T-helper 1 cell treated with Interleukin-12 subunit alpha and Interleukin-12 subunit beta and Interleukin-4 antibody, amounts not matched to agents 30 ng/mL and 1 ng/mL, for 36 hours (primary cell): ENCODE data around the gene TPGS1. TPM values are rescaled to one million over a fixed set of nuclear protein-coding genes. Genes with fewer than 3 reads are reported as not detected.

Experiments
- intact Hi-C: fragments of 100-400 bp; cut with micrococcal nuclease; formaldehyde crosslinking; loops from one replicate; pipeline ENCODE4 v1.15.1; 2024
- total RNA-seq: library from RNA; stranded (reverse); gene quantifications from 2 replicates; pipeline ENCODE4 v1.2.3, GENCODE V29; 2022

Gene TPGS1, protein sequence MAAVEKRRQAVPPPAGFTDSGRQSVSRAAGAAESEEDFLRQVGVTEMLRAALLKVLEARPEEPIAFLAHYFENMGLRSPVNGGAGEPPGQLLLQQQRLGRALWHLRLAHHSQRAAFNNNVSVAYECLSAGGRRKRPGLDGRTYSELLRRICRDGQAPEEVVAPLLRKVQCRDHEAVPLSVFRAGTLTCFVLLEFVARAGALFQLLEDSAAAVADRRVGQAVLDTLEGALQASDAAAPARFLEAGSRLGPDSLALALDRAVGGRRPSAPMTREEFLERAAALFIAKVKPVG
- total RNA-seq = 22.0 and 23.6 TPM in 2 replicates

GRCh38 chr19:507286-508203 lies at the start of gene TPGS1:
TPGS1 (plus strand) TSS chr19:507497; CDS start chr19:507507, 10 bp downstream.
- intact Hi-C loops = loop anchor here (1.0 to 2.0 kb wide), 4 partner anchors 24 to 290 kb away; partner anchors contain the start of genes BSG, CDC34 and PTBP1

- intact Hi-C loops = no loop called here
These were observed 49.7 kb upstream of the TPGS1 start for GRCh38 chr19:457636-458035.

DNA sequence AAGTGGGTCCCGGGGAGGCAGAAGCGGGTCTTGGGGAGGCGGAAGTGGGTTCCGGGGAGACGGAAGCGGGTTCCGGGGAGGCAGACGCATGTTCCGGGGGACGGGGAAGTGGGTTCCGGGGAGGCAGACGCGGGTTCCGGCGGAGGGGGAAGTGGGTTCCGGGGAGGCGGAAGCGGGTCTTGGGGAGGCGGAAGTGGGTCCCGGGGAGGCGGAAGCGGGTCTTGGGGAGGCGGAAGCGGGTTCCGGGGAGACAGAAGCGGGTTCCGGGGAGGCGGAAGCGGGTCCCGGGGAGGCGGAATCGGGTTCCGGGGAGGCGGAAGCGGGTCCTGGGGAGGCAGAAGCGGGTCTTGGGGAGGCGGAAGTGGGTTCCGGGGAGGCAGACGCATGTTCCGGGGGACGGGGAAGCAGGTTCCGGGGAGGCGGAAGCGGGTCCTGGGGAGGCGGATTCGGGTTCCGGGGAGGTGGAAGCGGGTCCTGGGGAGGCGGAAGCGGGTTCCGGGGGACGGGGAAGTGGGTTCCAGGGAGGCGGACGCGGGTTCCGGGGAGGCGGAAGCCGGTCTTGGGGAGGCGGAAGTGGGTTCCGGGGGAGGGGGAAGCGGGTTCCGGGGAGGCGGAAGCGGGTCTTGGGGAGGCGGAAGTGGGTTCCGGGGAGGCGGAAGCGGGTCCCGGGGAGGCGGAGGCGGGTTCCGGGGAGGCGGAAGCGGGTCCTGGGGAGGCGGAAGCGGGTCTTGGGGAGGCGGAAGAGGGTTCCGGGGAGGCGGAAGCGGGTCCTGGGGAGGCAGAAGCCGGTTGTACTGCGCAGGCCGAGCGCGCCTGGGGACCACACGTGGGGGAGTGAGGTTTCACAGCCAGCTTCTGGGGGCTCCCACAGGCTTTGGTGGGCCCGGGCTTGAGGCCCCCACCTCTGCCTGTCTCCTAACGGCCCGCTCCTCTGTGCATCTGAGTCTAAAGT lies 48.9 kb upstream of the TPGS1 start:
- intact Hi-C loops = no loop called here

DNA sequence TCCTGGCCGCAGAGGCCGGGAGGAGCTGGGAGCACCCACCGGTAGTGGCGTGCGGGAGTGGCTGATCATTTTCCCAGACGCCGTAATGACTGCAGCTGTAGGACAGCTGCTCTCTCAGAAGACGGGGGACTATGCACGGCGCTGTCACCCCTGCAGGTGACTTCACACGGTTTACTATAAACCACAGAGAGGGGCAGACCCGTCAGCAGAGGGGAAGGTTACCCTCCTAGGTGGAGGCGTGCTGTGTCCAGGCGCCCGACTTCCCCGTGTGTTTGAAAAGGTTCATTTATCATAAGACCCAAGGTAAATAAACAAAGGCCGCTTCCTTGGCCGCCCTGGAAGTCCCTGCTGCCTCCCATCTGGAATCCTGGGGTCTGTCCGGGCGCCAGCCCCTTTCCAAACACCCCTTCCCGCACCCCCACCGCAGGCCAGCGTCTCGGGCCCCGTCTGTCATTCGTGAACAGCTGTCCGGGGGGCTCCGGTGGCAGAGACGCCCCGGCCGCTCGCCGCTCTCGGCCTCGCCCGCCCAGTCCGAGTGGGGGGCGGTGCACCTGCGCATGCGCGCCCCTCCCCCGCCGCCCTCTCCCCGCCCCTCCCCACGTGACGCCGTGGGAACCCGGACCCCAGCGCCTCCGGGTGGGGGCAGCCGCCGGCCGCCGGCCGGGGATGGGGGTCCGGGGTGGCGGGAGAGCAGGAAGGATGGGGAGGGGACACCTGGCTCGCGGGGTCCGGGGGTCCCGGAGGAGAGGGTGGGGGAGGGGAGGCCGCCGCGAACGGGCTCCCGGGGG lies 47.4 kb upstream of the TPGS1 start:
- intact Hi-C loops = no loop called here

DNA sequence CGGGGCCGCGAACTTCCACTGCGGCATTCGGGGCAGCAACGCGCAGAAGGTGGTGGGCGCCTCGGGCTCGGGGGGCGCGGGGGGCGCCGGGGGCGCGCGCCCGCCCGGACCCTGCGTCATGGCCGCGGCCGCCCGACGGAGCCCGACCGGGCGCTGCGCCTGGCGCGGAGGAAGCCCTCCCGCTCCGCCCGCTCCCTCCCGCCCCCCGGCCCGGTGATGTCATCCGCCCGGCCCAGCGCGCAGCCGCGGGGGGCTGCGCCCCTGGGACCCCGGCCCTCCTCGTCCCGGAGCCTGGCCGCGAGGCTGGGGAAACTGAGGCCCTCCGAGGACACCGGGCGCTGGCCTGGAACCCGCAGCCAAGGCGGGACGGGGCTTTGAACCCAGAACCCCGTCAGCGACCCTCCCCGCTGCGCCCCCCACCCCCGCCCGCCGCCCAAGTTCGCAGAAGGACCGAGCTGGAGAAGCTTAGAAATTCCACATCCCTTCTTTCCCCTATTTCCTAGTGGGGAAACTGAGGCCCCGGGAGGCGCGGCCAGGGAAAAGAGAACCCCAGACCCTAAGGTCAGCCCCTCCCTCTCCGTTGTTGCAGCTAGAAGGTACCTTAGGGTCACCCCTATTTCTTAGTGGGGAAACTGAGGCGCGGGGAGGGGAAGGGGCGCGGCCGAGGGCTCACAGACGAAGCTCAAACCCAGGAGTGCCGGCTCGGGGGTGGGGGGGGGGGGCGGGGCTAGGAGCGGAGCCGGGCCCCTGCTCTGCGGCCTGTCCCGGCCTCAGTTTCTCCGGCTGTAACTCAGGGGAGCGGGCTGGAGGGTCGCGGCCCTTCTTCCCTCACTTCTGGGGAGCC lies 46.2 kb upstream of the TPGS1 start, which contains the start of gene SHC2:
Gene SHC2, minus strand, starts transcription at position 157 of the 844 bp plus-strand sequence. Its CDS starts 37 bp downstream, at position 120.
- intact Hi-C loops = no loop called here

DNA sequence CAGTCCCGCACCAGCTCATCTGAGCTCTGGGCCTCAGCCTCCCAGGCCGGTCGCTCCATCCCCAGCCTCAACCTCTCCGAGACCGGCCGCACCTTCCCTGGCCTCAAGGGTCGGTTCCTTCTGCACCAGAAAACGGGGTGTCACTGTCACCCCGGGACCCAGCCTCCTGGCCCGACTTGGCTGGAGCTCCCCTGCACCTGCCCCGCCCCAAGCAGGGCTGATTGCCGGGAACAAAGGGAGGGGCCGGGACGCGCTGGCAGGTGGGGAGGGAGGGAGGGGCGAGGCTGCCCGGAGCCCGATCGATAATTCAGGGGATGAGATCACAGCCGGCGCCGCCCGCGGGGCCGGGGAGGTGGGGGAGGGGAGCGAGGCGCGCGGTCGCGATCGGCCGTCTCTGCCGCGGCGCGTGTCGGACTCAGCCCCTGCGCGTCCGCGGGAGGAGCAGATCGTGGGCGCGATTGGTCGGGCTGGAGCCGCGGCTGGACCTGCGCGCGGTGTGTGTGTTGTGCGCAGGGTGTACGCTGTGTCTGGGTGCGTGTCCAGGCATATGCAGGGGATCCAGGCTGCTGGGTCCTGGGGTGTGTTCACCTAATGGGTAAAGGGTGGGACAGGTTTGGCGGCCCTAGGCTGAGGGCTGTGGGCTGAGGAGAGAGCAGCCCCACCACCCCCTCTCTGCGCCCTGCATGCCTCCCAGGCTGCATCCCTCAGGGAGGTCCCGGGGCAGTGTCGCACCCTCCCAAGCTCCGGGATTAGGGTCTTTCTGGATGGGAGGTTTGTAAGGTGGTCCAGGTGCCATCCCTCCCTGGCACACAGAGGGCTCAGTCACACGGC lies 45.4 kb upstream of the TPGS1 start:
- intact Hi-C loops = no loop called here

DNA sequence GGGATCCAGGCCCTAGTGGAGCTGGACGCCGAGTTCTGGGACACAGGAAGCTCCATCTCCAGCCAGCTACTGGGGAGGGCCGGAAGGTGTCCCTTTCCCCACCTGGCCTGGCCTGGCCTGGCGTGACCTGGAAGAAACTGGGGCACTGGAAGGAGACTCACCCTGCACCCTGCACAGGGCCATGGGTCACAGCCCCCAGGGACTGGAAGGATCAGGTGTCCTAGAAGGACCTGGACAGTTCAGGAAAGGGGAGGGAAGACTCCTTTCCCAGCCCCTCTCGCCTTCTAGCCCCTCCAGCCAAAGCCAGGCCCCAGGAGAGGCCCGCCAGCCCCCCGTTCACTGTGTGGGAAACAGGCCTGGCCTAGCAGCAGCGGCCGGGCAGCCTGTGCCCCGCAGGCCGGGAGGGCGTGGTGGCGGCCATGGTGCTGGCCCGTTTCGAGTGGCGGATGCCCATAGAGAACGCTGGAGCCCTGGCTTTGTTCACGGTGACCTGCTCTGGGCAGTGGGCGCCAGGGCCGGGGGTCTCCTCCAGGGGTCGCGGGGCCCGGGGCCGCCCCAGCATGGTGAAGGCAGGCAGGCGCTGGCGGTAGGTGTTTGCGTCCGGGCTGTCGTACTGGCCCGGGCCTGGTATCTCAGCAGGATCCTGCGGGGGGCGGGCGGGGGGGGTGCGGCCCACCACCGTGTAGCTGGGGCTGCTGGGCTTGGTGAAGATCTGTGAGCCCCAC lies 43.7 kb upstream of the TPGS1 start:
- intact Hi-C loops = no loop called here

- intact Hi-C loops = no loop called here
These were observed 43.1 kb upstream of the TPGS1 start for GRCh38 chr19:464208-464545.

DNA sequence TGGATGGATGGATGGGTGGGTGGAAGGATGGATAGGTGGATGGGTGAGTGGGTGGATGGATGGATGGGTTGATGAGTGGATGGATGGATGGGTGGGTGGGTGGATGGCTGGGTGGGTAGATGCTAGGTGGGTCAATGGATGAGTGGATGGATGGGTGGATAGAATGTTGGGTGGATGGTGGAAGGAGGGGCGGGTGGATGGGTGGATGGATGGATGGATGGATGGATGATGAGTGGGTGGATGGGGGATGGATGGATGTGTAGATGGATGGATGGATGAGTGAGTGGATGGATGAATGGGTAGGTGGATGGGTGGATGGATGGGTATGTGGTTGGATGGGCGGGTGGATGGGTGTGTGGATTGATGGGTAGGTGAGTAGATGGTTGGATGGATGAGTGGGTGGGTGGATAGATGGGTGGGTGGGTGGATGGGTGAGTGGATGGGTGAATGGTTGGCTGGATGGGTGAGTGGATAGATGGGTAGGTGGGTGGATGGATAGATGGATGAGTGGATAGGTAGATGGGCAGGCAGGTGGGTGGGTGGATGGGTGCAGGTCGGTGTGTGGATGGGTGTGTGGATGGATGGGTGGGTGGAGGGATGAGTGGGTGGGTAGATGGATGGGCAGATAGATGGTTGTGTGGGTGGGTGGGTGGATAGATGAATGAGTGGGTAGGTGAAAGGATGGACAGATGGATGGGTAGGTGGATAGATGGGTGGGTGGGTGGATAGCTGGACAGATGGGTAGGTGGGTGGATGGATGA lies 42.1 kb upstream of the TPGS1 start:
- intact Hi-C loops = no loop called here

DNA sequence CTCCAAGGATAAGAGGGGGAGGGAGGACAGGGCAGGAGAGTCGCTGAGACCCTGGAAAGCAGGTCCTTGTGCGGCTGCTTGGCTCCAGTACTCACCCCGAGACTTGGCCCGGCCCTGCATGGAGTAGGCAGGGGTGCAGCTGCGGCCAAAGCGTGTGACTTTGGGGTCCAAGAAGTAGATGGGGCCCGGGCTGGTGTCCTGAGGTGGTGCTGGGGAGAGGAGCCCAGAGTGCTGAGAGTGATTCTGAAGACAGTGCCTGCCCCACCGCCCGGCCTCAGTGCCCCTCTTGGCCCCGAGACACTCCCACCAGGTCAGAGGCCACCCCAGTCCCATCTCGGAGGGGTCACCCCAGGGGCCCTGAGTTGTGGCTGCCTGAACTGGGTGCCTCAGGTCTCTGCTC lies 39.7 kb upstream of the TPGS1 start:
- intact Hi-C loops = no loop called here

- intact Hi-C loops = no loop called here
These were observed 38.6 kb upstream of the TPGS1 start for GRCh38 chr19:468587-469256.

- intact Hi-C loops = no loop called here
These were observed 37.5 kb upstream of the TPGS1 start for GRCh38 chr19:469833-470232.

DNA sequence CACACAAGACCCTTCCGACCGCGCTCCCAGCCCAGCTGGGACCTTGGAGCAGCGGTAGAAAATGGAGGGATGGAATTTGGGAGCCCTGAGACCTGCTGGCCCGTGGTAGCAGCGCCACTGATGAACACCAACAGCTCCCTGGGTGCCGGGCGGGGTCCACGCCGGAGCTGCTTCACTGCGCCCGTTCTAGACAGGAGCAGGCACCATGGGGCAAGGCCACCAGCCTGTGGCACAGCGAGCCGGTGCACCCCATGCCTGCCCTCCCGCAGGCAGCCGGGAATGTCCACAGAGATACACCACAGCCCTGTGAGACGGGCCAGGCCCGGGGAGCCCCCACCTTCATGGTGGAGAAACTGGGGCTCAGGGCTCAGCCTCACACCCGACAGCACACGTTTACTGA lies 36.6 kb upstream of the TPGS1 start:
- intact Hi-C loops = no loop called here

DNA sequence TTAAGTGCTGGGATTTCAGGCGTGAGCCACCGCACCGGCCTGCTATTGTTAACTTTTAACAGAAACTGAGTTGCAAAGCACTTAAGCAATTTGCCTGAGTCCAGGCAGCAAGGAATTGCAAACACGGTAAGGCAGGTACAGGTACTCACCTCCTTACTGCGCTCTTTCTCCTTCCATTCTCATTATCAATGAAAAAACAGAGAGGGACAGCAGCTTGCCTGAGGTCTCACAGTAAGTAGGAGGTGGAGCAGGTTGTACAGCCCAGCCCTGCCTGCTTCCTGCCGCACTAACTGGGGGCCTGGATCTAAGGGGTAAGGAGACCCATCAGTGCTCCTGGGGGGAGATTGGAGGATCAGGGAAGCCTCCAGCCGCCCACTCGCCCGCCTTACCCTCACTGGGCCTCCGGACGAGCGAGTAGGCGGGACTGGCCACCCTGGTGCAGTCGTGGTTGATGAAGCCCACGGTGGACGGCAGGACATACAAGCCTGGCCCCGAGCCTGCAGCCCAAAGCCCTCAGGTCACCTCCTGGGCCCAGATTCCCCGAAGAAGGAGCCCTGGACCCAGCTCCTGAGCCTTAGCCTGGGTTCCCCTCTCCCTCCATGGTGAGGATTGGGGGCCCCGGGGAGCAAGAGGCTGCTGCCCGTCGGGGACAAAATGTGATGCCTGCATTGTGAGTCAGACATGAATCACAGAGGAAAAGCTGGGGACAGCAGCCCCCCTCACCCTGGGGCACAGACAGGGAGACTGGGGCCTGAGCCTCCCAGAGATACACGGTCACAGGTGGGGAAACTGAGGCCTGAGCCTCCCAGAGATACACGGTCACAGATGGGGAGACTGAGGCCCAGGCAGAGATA lies 35.1 kb upstream of the TPGS1 start:
- intact Hi-C loops = no loop called here

GRCh38 chr19:474126-475078 lies 32.9 kb upstream of the TPGS1 start:
- intact Hi-C loops = no loop called here
